Ishikawa (cell line): ENCODE data around the gene OTUB1.

Experiments
- CEBPB ChIP-seq: IDR thresholded peaks from 2 replicates; pipeline ENCODE4 v1.6.1; 2012
- CREB1 ChIP-seq: IDR thresholded peaks from 2 replicates; pipeline ENCODE4 v1.6.1; 2012; ENCODE audit warnings: low read depth
- EGR1 ChIP-seq: IDR thresholded peaks from 2 replicates; pipeline ENCODE4 v1.6.1; 2012
- EP300 ChIP-seq: IDR thresholded peaks from 2 replicates; pipeline ENCODE4 v1.6.1; 2012; ENCODE audit warnings: borderline replicate concordance
- FOXM1 ChIP-seq: IDR thresholded peaks from 2 replicates; pipeline ENCODE4 v1.6.1; 2012; ENCODE audit warnings: low read depth, borderline replicate concordance
- MAX ChIP-seq: IDR thresholded peaks from 2 replicates; pipeline ENCODE4 v1.6.1; 2012
- NFIC ChIP-seq: IDR thresholded peaks from 2 replicates; pipeline ENCODE4 v1.6.1; 2012
- RAD21 ChIP-seq: IDR thresholded peaks from 2 replicates; pipeline ENCODE4 v1.6.1; 2012; ENCODE audit warnings: low read depth
- REST ChIP-seq: IDR thresholded peaks from 2 replicates; pipeline ENCODE4 v1.6.1; 2012; ENCODE audit warnings: low read depth, mild to moderate bottlenecking
- TAF1 ChIP-seq: IDR thresholded peaks from 2 replicates; pipeline ENCODE4 v1.6.1; 2012; ENCODE audit warnings: low read depth, mild to moderate bottlenecking
- TCF12 ChIP-seq: IDR thresholded peaks from 2 replicates; pipeline ENCODE4 v1.6.1; 2012; ENCODE audit warnings: low read depth
- TEAD4 ChIP-seq: IDR thresholded peaks from 2 replicates; pipeline ENCODE4 v1.6.1; 2012
- USF1 ChIP-seq: IDR thresholded peaks from 2 replicates; pipeline ENCODE4 v1.6.1; 2012
- YY1 ChIP-seq: IDR thresholded peaks from 2 replicates; pipeline ENCODE4 v1.6.1; 2012; ENCODE audit warnings: low read depth
- ZBTB7A ChIP-seq: IDR thresholded peaks from 2 replicates; pipeline ENCODE4 v1.6.1; 2012; ENCODE audit warnings: low read depth

OTUB1 gene

GRCh38 chr11:63939397-63939891 is 46.8 kb upstream of the OTUB1 start:
- no peak for TF ChIP-seq FOXM1
- no peak for TF ChIP-seq TEAD4
- no peak for TF ChIP-seq TCF12
- TF ChIP-seq REST: no peak
- TF ChIP-seq ZBTB7A: 0 out of 2 replicates have a peak, but pooled peaks have one; percentile 8
- TF ChIP-seq TAF1: no peak

GRCh38 chr11:63940786-63941185 is 45.5 kb upstream of the OTUB1 start:
- no peak for TF ChIP-seq USF1
- no peak for TF ChIP-seq EGR1
- no peak for TF ChIP-seq MAX
- TF ChIP-seq RAD21: no peak
- TF ChIP-seq FOXM1: no peak
- no peak for TF ChIP-seq EP300
- TF ChIP-seq TAF1: no peak
- TF ChIP-seq NFIC: no peak
- no peak for TF ChIP-seq ZBTB7A
- no peak for TF ChIP-seq YY1
- no peak for TF ChIP-seq CEBPB
- TF ChIP-seq TCF12: no peak

- TF ChIP-seq USF1: no peak
- no peak for TF ChIP-seq REST
- no peak for TF ChIP-seq TCF12
- no peak for TF ChIP-seq NFIC
- no peak for TF ChIP-seq RAD21
- no peak for TF ChIP-seq EGR1
- TF ChIP-seq YY1: no peak
- TF ChIP-seq TEAD4: no peak
- no peak for TF ChIP-seq CEBPB
- no peak for TF ChIP-seq MAX
These were observed 44.3 kb upstream of the OTUB1 start for GRCh38 chr11:63941901-63942300.

- TF ChIP-seq USF1 (no peak), ZBTB7A (no peak), REST (no peak), EP300 (no peak), MAX (no peak), FOXM1 (no peak), TCF12 (no peak), EGR1 (no peak), CEBPB (no peak), NFIC (no peak), CREB1 (no peak), RAD21 (no peak), TEAD4 (no peak), TAF1 (no peak), YY1 (no peak)
These were observed 43.4 kb upstream of the OTUB1 start for GRCh38 chr11:63942803-63943202.
